Left ventricle myocardium inferior (tissue), 1 donor: ENCODE data around the gene NAT8L. TPM values are rescaled to one million over a fixed set of nuclear protein-coding genes. Genes with fewer than 3 reads are reported as not detected.

Source experiments
- DNase-seq: peaks from one replicate; pipeline ENCODE4 v3.0.0-alpha.2; 2020
- H3K27ac ChIP-seq: fragments of 200-600 bp; replicated peaks from 2 replicates; pipeline ENCODE4 v1.8.0; 2021
- H3K27me3 ChIP-seq: fragments of 200-600 bp; 2 replicates; pipeline ENCODE4 v1.8.0; 2021; ENCODE audit warnings: low read depth
- H3K36me3 ChIP-seq: fragments of 200-600 bp; 2 replicates; pipeline ENCODE4 v1.8.0; 2021
- H3K4me1 ChIP-seq: fragments of 200-600 bp; 2 replicates; pipeline ENCODE4 v1.8.0; 2021
- H3K4me3 ChIP-seq: fragments of 200-600 bp; 2 replicates; pipeline ENCODE4 v1.8.0; 2021; ENCODE audit warnings: mild to moderate bottlenecking, moderate library complexity
- H3K9me3 ChIP-seq: fragments of 200-600 bp; replicated peaks from 2 replicates; pipeline ENCODE4 v1.8.0; 2021
- intact Hi-C: fragments of 100-400 bp; cut with micrococcal nuclease; formaldehyde crosslinking; loops from one replicate; pipeline ENCODE4 v1.11.0; 2022
- total RNA-seq: library from RNA; stranded (reverse); fragmentation: NEBNext Ultra II Directional; extraction: Animal tissue kit (Norgen Biotek cat#: 25700); gene quantifications from one replicate; pipeline ENCODE4 v1.2.1, GENCODE V29; 2021
- TF ChIP-seq, protein P1 (sequence below): fragments of 200-600 bp; IDR thresholded peaks from 2 replicates; pipeline ENCODE4 v1.8.0; 2021; ENCODE audit warnings: antibody characterized with exemption, mild to moderate bottlenecking, borderline replicate concordance
- donor health status: DM: no; HTN: yes; CAD: no; lungs with severe emphysema.

NAT8L gene
- total RNA-seq, 1 donor from 2014 or later: 0.52 TPM

DNA sequence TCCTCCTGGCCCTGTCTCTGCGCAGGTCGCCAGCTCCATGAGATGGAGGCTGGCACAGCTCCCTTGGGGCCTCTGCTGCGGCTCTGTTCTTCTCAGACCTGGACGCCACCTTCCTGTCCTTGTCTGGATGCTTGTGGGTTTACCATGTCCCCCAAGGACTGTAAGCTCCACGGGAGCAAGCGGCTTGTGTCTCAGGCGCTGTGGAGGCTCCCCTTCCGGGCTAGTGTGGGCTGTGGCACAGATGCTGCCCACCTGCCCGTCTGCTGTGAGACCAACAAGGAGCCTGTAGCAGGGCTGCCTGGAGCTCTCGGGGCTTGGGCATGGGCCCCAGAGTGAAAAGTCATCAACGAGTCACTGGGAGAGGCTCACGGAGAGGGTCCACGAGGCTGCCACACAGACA is 25.2 kb downstream of the NAT8L start:
- H3K4me3 ChIP-seq: no peak overlapping the region
- TF ChIP-seq, protein P1, sequence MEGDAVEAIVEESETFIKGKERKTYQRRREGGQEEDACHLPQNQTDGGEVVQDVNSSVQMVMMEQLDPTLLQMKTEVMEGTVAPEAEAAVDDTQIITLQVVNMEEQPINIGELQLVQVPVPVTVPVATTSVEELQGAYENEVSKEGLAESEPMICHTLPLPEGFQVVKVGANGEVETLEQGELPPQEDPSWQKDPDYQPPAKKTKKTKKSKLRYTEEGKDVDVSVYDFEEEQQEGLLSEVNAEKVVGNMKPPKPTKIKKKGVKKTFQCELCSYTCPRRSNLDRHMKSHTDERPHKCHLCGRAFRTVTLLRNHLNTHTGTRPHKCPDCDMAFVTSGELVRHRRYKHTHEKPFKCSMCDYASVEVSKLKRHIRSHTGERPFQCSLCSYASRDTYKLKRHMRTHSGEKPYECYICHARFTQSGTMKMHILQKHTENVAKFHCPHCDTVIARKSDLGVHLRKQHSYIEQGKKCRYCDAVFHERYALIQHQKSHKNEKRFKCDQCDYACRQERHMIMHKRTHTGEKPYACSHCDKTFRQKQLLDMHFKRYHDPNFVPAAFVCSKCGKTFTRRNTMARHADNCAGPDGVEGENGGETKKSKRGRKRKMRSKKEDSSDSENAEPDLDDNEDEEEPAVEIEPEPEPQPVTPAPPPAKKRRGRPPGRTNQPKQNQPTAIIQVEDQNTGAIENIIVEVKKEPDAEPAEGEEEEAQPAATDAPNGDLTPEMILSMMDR: no peak
- peaks cover 10% of the 10 kb centered on the region for H3K9me3 ChIP-seq
- no peaks in the 10 kb centered on the region for H3K36me3 ChIP-seq
- DNase-seq: no peak
- H3K27ac ChIP-seq: no peak overlapping the region
- intact Hi-C loops: no loop called here
- peaks cover 4% of the 10 kb centered on the region for H3K27me3 ChIP-seq
- no peaks in the 10 kb centered on the region for H3K4me1 ChIP-seq

DNA sequence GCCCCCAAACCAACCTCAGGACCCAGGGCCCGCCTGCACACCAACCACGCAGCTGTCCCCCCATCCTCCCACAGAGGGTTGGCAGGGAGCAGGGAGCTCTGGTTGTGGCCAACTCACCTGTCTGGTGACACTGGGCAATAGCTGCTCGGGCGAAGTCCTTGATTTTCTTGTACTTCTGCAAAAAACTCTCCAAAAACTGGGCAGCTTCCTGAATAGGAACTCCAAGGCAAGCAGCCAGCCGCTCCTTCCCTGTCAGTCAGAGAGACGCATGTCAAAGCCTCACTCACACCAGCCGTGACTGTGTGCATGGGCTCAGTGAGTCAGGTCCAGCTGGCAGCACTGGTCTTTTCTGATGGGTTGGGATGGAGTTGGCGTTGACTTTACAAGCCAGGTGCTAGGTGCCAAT is 26.4 kb downstream of the NAT8L start:
- no peak for DNase-seq

DNA sequence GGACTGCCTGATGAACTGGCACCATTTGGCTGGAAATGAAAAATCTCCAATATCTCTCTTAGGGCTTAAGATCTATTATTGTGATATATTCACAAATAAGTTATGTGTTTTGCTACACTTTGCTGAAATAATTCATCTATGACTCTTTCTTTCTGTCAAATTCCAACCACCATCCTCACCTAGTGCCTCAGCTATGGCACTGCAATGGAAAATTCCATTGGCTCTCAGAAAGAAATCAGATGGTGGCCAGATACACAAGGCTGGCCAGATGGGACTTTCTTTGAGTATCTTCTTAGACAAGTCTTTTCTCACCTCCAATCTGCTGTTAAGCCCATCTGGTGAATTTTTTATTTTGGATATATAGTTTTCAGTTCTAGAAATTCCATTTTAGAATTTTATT is 28.0 kb downstream of the NAT8L start:
- Histone ChIP-seq H3K36me3 (no peaks in the 10 kb centered on the region), H3K4me3 (no peak overlapping the region), H3K27ac (no peak overlapping the region), H3K27me3 (peaks cover 4% of the 10 kb centered on the region), H3K9me3 (peaks cover 10% of the 10 kb centered on the region), H3K4me1 (no peaks in the 10 kb centered on the region)
- DNase-seq: no peak
- TF ChIP-seq, protein P1: no peak
- intact Hi-C loops: no loop called here

More for the DNA sequence above, 26.4 kb downstream of the NAT8L start:
- TF ChIP-seq, protein P1: no peak
- Histone ChIP-seq H3K4me3 (no peak overlapping the region), H3K4me1 (no peaks in the 10 kb centered on the region), H3K27me3 (peaks cover 4% of the 10 kb centered on the region), H3K27ac (no peak overlapping the region), H3K36me3 (no peaks in the 10 kb centered on the region), H3K9me3 (peaks cover 10% of the 10 kb centered on the region)
- intact Hi-C loops: no loop called here

DNA sequence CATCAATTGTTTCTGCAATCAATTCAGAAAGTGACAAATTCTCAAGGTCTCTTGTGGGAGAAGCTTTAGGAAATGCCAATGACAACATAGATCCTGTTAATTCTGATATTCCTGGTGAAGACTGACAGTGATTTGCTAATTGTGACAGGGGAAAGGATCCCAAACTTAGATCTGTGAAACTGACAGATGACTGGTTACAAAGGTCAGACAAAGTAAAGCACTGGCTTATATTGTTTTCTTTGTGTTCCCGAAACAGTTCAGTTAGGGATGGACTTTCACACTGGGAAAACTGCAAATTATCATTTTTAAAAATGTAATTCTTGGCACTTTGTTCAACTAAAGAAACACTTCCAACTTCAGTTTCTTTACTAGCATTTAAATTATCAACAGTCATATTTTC is 30.1 kb downstream of the NAT8L start:
- Histone ChIP-seq H3K4me3 (no peak overlapping the region), H3K27ac (no peak overlapping the region), H3K4me1 (no peaks in the 10 kb centered on the region), H3K36me3 (no peaks in the 10 kb centered on the region), H3K9me3 (peaks cover 10% of the 10 kb centered on the region), H3K27me3 (peaks cover 4% of the 10 kb centered on the region)
- TF ChIP-seq, protein P1: no peak
- intact Hi-C loops: no loop called here
- no peak for DNase-seq

DNA sequence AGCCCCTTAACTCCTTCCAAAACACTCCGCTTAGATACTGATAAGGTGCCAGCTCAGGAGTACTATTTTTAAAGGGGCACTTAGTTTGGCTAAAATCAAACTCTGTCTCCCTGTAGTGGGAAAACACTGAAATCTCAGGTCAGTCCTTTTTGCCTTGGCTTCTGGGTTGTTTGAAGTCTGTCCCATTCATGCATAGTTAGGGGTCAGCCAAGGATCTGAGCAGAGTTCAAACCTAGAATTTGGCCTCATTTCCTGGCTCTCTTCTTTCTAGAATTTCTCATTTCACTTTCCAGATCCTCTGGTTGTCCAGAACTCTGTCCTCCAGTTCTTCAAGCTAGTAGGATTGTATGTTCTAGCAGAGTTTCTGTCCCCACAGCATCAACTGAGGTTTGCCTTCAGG is 31.5 kb downstream of the NAT8L start:
- intact Hi-C loops: no loop called here
- Histone ChIP-seq H3K4me3 (no peak overlapping the region), H3K27me3 (peaks cover 4% of the 10 kb centered on the region), H3K4me1 (no peaks in the 10 kb centered on the region), H3K9me3 (peaks cover 10% of the 10 kb centered on the region), H3K27ac (no peak overlapping the region), H3K36me3 (no peaks in the 10 kb centered on the region)
- no peak for DNase-seq
- TF ChIP-seq, protein P1: no peak
